Measurements from ENCODE around the gene XCL2.

The XCL2 gene

DNA sequence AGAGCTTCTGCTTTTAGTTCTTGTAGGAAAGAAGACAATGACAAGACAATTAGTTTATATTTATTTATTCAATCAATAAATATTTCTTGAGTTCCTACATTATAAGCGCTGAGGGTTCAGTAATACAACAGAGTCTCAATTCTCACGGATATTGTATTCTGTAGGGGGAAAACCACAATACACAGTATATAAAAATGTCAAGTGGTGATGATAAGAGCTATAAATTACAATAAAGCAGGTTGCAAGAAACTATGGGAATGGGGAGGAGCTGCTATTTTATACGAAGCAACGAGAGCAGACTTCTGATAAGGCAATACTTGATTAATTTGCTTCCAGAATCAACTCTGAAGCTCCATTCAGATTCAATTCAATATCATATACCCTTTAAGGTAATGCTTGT, 22.0 kb upstream of the XCL2 start:
- ATAC-seq, result no peak
- TF ChIP-seq OSR1 (CRISPR knock-in tag; IDR thresholded peaks at IDR 0.05) (no peak), BACH2 (CRISPR knock-in tag; IDR thresholded peaks at IDR 0.05; ENCODE audit: borderline replicate concordance) (no peak), ARNTL (CRISPR knock-in tag; IDR thresholded peaks at IDR 0.05; ENCODE audit: borderline replicate concordance, low read depth) (no peak), ISL1 (CRISPR knock-in tag; IDR thresholded peaks at IDR 0.05) (no peak), ZC3H10 (CRISPR knock-in tag; IDR thresholded peaks at IDR 0.05) (no peak), TOX (CRISPR knock-in tag; IDR thresholded peaks at IDR 0.05; ENCODE audit: borderline replicate concordance) (no peak), PPARA (CRISPR knock-in tag; IDR thresholded peaks at IDR 0.05; ENCODE audit: borderline replicate concordance) (no peak)

DNA sequence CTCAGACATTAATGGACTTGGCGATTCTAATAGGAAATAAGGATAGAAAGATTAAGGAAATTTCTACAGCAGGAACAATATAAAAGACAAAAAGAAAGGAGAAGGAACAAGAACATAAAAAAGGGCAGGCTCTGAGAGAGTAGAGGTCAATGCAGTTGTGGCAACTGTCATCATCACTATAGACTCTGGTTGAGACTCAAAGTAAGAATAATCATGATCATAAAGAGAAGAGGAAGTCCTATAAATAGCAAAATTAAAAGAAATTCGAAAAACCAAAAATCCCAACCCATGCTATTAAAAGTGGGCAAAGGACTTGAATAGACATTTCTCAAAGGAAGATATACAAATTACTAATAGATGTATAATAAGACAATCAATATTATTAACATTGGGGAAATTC, 18.2 kb upstream of the XCL2 start:
- ATAC-seq, result no peak
- TF ChIP-seq BACH2 (CRISPR knock-in tag; IDR thresholded peaks at IDR 0.05; ENCODE audit: borderline replicate concordance) (no peak), ZFP30 (CRISPR knock-in tag; IDR thresholded peaks at IDR 0.05) (no peak), ZFP3 (CRISPR knock-in tag; IDR thresholded peaks at IDR 0.05) (no peak), TCF4 (CRISPR knock-in tag; IDR thresholded peaks at IDR 0.05; ENCODE audit: borderline replicate concordance) (no peak), ZNF70 (CRISPR knock-in tag; IDR thresholded peaks at IDR 0.05) (no peak), RARB (CRISPR knock-in tag; IDR thresholded peaks at IDR 0.05) (no peak), OSR1 (CRISPR knock-in tag; IDR thresholded peaks at IDR 0.05) (no peak), SNAI2 (CRISPR knock-in tag; IDR thresholded peaks at IDR 0.05) (no peak), ISL1 (CRISPR knock-in tag; IDR thresholded peaks at IDR 0.05) (no peak), CSDC2 (CRISPR knock-in tag; IDR thresholded peaks at IDR 0.05) (no peak)
- TF ChIP-seq, protein P1, sequence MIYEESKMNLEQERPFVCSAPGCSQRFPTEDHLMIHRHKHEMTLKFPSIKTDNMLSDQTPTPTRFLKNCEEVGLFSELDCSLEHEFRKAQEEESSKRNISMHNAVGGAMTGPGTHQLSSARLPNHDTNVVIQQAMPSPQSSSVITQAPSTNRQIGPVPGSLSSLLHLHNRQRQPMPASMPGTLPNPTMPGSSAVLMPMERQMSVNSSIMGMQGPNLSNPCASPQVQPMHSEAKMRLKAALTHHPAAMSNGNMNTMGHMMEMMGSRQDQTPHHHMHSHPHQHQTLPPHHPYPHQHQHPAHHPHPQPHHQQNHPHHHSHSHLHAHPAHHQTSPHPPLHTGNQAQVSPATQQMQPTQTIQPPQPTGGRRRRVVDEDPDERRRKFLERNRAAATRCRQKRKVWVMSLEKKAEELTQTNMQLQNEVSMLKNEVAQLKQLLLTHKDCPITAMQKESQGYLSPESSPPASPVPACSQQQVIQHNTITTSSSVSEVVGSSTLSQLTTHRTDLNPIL (CRISPR knock-in tag; IDR thresholded peaks at IDR 0.05; ENCODE audit: low read depth), result no peak
- TF ChIP-seq, protein P2, sequence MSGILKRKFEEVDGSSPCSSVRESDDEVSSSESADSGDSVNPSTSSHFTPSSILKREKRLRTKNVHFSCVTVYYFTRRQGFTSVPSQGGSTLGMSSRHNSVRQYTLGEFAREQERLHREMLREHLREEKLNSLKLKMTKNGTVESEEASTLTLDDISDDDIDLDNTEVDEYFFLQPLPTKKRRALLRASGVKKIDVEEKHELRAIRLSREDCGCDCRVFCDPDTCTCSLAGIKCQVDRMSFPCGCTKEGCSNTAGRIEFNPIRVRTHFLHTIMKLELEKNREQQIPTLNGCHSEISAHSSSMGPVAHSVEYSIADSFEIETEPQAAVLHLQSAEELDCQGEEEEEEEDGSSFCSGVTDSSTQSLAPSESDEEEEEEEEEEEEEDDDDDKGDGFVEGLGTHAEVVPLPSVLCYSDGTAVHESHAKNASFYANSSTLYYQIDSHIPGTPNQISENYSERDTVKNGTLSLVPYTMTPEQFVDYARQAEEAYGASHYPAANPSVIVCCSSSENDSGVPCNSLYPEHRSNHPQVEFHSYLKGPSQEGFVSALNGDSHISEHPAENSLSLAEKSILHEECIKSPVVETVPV (CRISPR knock-in tag; IDR thresholded peaks at IDR 0.05), result no peak
- TF ChIP-seq, protein P3, sequence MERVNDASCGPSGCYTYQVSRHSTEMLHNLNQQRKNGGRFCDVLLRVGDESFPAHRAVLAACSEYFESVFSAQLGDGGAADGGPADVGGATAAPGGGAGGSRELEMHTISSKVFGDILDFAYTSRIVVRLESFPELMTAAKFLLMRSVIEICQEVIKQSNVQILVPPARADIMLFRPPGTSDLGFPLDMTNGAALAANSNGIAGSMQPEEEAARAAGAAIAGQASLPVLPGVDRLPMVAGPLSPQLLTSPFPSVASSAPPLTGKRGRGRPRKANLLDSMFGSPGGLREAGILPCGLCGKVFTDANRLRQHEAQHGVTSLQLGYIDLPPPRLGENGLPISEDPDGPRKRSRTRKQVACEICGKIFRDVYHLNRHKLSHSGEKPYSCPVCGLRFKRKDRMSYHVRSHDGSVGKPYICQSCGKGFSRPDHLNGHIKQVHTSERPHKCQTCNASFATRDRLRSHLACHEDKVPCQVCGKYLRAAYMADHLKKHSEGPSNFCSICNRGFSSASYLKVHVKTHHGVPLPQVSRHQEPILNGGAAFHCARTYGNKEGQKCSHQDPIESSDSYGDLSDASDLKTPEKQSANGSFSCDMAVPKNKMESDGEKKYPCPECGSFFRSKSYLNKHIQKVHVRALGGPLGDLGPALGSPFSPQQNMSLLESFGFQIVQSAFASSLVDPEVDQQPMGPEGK (CRISPR knock-in tag; IDR thresholded peaks at IDR 0.05; ENCODE audit: borderline replicate concordance), result no peak
- TF ChIP-seq, protein P4, sequence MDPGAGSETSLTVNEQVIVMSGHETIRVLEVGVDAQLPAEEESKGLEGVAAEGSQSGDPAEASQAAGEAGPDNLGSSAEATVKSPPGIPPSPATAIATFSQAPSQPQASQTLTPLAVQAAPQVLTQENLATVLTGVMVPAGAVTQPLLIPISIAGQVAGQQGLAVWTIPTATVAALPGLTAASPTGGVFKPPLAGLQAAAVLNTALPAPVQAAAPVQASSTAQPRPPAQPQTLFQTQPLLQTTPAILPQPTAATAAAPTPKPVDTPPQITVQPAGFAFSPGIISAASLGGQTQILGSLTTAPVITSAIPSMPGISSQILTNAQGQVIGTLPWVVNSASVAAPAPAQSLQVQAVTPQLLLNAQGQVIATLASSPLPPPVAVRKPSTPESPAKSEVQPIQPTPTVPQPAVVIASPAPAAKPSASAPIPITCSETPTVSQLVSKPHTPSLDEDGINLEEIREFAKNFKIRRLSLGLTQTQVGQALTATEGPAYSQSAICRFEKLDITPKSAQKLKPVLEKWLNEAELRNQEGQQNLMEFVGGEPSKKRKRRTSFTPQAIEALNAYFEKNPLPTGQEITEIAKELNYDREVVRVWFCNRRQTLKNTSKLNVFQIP (CRISPR knock-in tag; IDR thresholded peaks at IDR 0.05; ENCODE audit: borderline replicate concordance, low read depth), result no peak

DNA sequence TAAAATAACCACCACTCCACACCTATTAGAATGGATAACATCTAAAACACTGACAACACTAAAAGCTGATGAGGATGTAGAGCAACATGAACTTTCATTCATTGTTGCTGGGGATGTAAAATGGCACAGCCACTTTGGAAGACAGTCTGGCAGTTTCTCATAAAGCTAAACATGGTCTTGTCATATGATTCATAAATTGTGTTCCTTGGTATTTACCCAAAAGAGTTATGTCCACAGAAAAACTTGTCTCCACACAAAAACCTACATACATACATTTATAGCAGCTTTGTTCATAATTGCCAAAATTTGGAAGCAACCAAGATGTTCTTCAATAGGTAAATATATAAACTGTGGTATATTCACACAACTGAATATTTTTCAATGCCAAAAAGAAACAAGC, 16.6 kb upstream of the XCL2 start:
- TF ChIP-seq SNAI2 (CRISPR knock-in tag; IDR thresholded peaks at IDR 0.05) (no peak), ARNTL (CRISPR knock-in tag; IDR thresholded peaks at IDR 0.05; ENCODE audit: borderline replicate concordance, low read depth) (no peak), TCF4 (CRISPR knock-in tag; IDR thresholded peaks at IDR 0.05; ENCODE audit: borderline replicate concordance) (no peak), ZC3H10 (CRISPR knock-in tag; IDR thresholded peaks at IDR 0.05) (no peak), ISL1 (CRISPR knock-in tag; IDR thresholded peaks at IDR 0.05) (no peak), BACH2 (CRISPR knock-in tag; IDR thresholded peaks at IDR 0.05; ENCODE audit: borderline replicate concordance) (no peak), ZNF8 (CRISPR knock-in tag; IDR thresholded peaks at IDR 0.05) (no peak), ZFP30 (CRISPR knock-in tag; IDR thresholded peaks at IDR 0.05) (no peak), OSR1 (CRISPR knock-in tag; IDR thresholded peaks at IDR 0.05) (no peak), ZFP3 (CRISPR knock-in tag; IDR thresholded peaks at IDR 0.05) (no peak)
- TF ChIP-seq, protein P1 (CRISPR knock-in tag; IDR thresholded peaks at IDR 0.05; ENCODE audit: low read depth), result no peak
- TF ChIP-seq, protein P3 (CRISPR knock-in tag; IDR thresholded peaks at IDR 0.05; ENCODE audit: borderline replicate concordance), result no peak
- TF ChIP-seq, protein P2 (CRISPR knock-in tag; IDR thresholded peaks at IDR 0.05), result no peak
- ATAC-seq, result no peak

Data from SK-N-SH treated with all-trans-retinoic acid at 6 μM for 48 hours (cell line).